Measurements from ENCODE around the gene ENTREP3. TPM values are rescaled to one million over a fixed set of nuclear protein-coding genes. Genes with fewer than 3 reads are reported as not detected.

The ENTREP3 gene
- total and polyA plus RNA-seq, 11 donors: 5.1 to 24.4 (median 12.8) TPM

GRCh38 chr1:155253797-155254196 lies 1.5 kb downstream of the ENTREP3 start:
- DNase-seq (no peak), ATAC-seq (no peak)
- H3K4me3 ChIP-seq: peak overlapping the region in 6 of 12 donors; percentile 77 to 95 (median 87)
- H3K9me3 ChIP-seq: no peaks in the 10 kb centered on the region
- peak overlapping the region in 7 of 12 donors; percentile 95 to 99 (median 98) for H3K27ac ChIP-seq
- 61 to 82% (median 72%) methylated on average over 5 of the region's 5 CpGs for WGBS, 4 donors
- TF ChIP-seq POLR2A (IDR thresholded peaks at IDR 0.05) (no peak), CTCF (IDR thresholded peaks at IDR 0.05) (no peak)
- H3K36me3 ChIP-seq: peaks cover 0 to 23% (median 18%) of the 10 kb centered on the region in 9 donors
- intact Hi-C loops (cut with DNase I): loop anchor here in 8 of 10 donors (2.0 to 10.0 kb wide), 7 partner anchors 54 to 339 kb away; partner anchors contain the start of genes RUSC1 (in 3 of the 8) and FDPS (in 2 of the 8)
- H3K27me3 ChIP-seq: no peaks in the 10 kb centered on the region
- peaks cover 7 to 43% (median 33%) of the 10 kb centered on the region in 12 donors for H3K4me1 ChIP-seq

- Histone ChIP-seq H3K36me3 (peaks cover 0 to 20% (median 13%) of the 10 kb centered on the region in 9 donors), H3K4me3 (no peak overlapping the region), H3K9me3 (no peaks in the 10 kb centered on the region), H3K4me1 (peaks cover 7 to 43% (median 33%) of the 10 kb centered on the region in 12 donors), H3K27me3 (no peaks in the 10 kb centered on the region), H3K27ac (no peak overlapping the region)
- TF ChIP-seq CTCF (IDR thresholded peaks at IDR 0.05): no peak
- TF ChIP-seq POLR2A (IDR thresholded peaks at IDR 0.05): no peak
- DNase-seq: no peak
- WGBS, 4 donors: 85 to 91% (median 89%) methylated on average over 5 of the region's 5 CpGs
- intact Hi-C loops (cut with DNase I): loop anchor here in 8 of 10 donors (2.0 to 10.0 kb wide), 6 partner anchors 54 to 339 kb away; partner anchors contain the start of genes RUSC1 (in 3 of the 8) and FDPS (in 1 of the 8)
- ATAC-seq: no peak
These were observed 2.1 kb downstream of the ENTREP3 start for GRCh38 chr1:155253208-155253607.

GRCh38 chr1:155251566-155251965 lies 3.7 kb downstream of the ENTREP3 start:
- TF ChIP-seq POLR2A (IDR thresholded peaks at IDR 0.05) (no peak), CTCF (IDR thresholded peaks at IDR 0.05) (no peak)
- Histone ChIP-seq H3K4me1 (peaks cover 7 to 43% (median 33%) of the 10 kb centered on the region in 12 donors), H3K27me3 (no peaks in the 10 kb centered on the region), H3K27ac (peak overlapping the region in 2 of 12 donors; percentile 46 to 53), H3K4me3 (no peak overlapping the region), H3K36me3 (peaks cover 0 to 18% (median 12%) of the 10 kb centered on the region in 9 donors), H3K9me3 (no peaks in the 10 kb centered on the region)
- intact Hi-C loops (cut with DNase I): loop anchor here (2.0 to 10.0 kb wide), 8 partner anchors 56 to 341 kb away; partner anchors contain the start of genes RUSC1 (in 3 of the 10) and FDPS (in 1 of the 10)
- 73 to 86% (median 78%) methylated on average over 7 of the region's 7 CpGs for WGBS, 4 donors
- ATAC-seq: no peak
- no peak for DNase-seq

- peak; percentile 79 to 85 (median 84) for ATAC-seq
- 16 to 25% (median 20%) methylated on average over 14 to 23 of the region's 23 CpGs for WGBS, 4 donors
- Histone ChIP-seq H3K4me1 (peaks cover 7 to 38% (median 27%) of the 10 kb centered on the region in 12 donors), H3K9me3 (no peaks in the 10 kb centered on the region), H3K27ac (peak overlapping the region in 8 of 12 donors; percentile 29 to 57 (median 46)), H3K27me3 (no peaks in the 10 kb centered on the region), H3K36me3 (peaks cover 0 to 20% (median 12%) of the 10 kb centered on the region in 9 donors), H3K4me3 (peak overlapping the region in 9 of 12 donors; percentile 17 to 60 (median 36))
- no peak for TF ChIP-seq POLR2A (IDR thresholded peaks at IDR 0.05)
- TF ChIP-seq CTCF (IDR thresholded peaks at IDR 0.05): peak; percentile 99 to 100 (median 100)
- DNase-seq: peak; percentile 92 to 96 (median 93)
- intact Hi-C loops (cut with DNase I): loop anchor here (1.0 to 10.0 kb wide), 10 partner anchors 56 to 342 kb away; partner anchors contain the start of genes RUSC1 (in 3 of the 10) and FDPS (in 1 of the 10)
These were observed 4.4 kb downstream of the ENTREP3 start for GRCh38 chr1:155250633-155251449.

Measured in heart left ventricle (tissue), 16 donors.